ENCODE results near the gene GSAP. TPM values are rescaled to one million over a fixed set of nuclear protein-coding genes. Genes with fewer than 3 reads are reported as not detected.
"Not testable (repeated sequence)": the region's sequence is repeated elsewhere in the genome, so short reads cannot be mapped to it uniquely, and the experiment has no call there.

Gene GSAP
- total RNA-seq, 1 donor from 2014 or later: 13.0 TPM

DNA sequence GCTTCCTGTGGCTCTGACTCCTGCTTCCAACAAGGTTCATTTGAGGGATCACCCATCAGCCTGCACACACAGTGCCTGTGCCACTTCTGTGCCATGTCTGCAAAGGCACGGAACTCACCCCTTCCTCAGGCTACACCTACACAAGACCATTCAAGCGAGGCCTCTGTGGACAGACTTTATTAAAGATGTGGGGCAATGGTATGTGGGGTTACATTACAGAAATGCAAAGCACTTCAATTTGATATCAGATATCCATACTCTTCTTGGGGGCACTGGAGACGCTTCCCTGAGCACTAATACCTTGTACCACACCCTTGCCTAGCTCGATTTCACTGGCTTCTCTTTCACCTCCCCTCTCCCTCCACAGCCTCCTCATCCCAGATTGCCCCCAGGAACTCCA, 132.1 kb downstream of the GSAP start:
- Histone ChIP-seq H3K9me3 (no peaks in the 10 kb centered on the region), H3K27me3 (no peaks in the 10 kb centered on the region), H3K4me1 (peaks cover 10% of the 10 kb centered on the region), H3K36me3 (peaks cover 0 to 4% of the 10 kb centered on the region in 2 donors), H3K27ac (no peak overlapping the region), H3K4me3 (no peak overlapping the region)
- TF ChIP-seq, protein P1, sequence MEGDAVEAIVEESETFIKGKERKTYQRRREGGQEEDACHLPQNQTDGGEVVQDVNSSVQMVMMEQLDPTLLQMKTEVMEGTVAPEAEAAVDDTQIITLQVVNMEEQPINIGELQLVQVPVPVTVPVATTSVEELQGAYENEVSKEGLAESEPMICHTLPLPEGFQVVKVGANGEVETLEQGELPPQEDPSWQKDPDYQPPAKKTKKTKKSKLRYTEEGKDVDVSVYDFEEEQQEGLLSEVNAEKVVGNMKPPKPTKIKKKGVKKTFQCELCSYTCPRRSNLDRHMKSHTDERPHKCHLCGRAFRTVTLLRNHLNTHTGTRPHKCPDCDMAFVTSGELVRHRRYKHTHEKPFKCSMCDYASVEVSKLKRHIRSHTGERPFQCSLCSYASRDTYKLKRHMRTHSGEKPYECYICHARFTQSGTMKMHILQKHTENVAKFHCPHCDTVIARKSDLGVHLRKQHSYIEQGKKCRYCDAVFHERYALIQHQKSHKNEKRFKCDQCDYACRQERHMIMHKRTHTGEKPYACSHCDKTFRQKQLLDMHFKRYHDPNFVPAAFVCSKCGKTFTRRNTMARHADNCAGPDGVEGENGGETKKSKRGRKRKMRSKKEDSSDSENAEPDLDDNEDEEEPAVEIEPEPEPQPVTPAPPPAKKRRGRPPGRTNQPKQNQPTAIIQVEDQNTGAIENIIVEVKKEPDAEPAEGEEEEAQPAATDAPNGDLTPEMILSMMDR (IDR thresholded peaks at IDR 0.05): no peak
- TF ChIP-seq POLR2AphosphoS5 (IDR thresholded peaks at IDR 0.05; ENCODE audit: insufficient read depth in 1 of 2, low read depth in 1 of 2) (no peak), POLR2A (IDR thresholded peaks at IDR 0.05) (no peak)
- no peak for DNase-seq (ENCODE audit: extremely low spot score in 2 of 2)
- intact Hi-C loops (cut with DNase I): no loop called here

DNA sequence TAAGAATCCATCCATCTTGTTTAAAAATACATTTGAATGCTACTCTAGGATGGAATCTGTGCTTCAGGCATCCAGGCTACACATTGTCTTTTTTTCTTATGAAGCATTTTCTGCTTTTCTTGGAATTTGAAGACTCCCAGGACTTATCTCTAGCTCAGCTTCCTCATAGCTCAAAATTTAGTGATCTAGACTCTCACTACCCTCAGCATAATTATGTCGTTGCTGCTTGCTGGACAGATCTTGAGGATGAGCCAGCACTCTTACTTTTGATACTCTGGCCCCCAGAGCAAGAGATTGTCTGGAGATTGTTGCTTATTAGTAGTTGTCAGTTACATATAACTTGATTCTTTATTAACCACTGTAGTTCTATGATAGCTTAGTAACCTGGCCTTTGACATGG, 133.3 kb downstream of the GSAP start:
- TF ChIP-seq, protein P1 (IDR thresholded peaks at IDR 0.05): no peak
- no peak for TF ChIP-seq POLR2AphosphoS5 (IDR thresholded peaks at IDR 0.05; ENCODE audit: insufficient read depth in 1 of 2, low read depth in 1 of 2)
- TF ChIP-seq POLR2A (IDR thresholded peaks at IDR 0.05): no peak
- Histone ChIP-seq H3K4me3 (no peak overlapping the region), H3K27me3 (no peaks in the 10 kb centered on the region), H3K4me1 (peaks cover 10% of the 10 kb centered on the region), H3K36me3 (peaks cover 0 to 3% of the 10 kb centered on the region in 2 donors), H3K9me3 (no peaks in the 10 kb centered on the region), H3K27ac (no peak overlapping the region)
- intact Hi-C loops (cut with DNase I): no loop called here
- DNase-seq (ENCODE audit: extremely low spot score in 2 of 2): no peak

DNA sequence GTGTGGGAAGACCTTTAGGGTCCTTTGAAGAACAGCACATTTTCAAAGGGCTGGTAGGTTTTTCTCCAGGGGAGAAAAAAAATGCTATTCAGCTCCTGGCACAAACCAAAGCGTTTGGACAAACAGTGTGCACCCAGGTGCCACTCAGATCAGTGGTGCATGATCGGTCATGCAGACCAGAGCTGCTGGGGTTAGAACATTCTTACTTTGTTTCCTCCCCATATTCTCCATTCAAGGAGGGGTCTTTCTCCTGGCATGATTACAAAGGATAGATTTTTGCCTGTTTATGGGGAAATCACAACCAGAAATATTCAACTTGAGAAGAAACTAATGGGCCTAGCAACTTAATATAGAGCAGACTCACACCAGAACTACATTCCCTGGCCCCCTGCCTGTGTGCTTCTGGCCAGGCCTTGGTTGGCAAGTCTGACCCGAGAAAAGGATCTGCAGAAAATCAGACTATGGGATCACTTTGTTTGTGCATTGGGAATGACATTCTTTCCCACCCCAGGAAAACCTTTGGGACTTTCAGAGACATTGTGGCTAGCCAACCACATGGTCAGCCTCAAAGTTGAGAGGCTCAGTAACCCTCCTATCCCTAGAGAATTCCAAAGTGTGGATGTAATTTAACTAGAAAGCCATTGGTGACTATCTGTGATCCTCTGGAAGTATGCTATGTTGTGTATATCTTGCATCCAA, 134.2 kb downstream of the GSAP start:
- Histone ChIP-seq H3K9me3 (no peaks in the 10 kb centered on the region), H3K27ac (no peak overlapping the region), H3K4me3 (no peak overlapping the region), H3K27me3 (no peaks in the 10 kb centered on the region), H3K4me1 (peaks cover 7% of the 10 kb centered on the region), H3K36me3 (no peaks in the 10 kb centered on the region)
- intact Hi-C loops (cut with DNase I): no loop called here
- TF ChIP-seq POLR2A (IDR thresholded peaks at IDR 0.05): no peak
- no peak for TF ChIP-seq POLR2AphosphoS5 (IDR thresholded peaks at IDR 0.05; ENCODE audit: insufficient read depth in 1 of 2, low read depth in 1 of 2)
- TF ChIP-seq, protein P1 (IDR thresholded peaks at IDR 0.05): no peak
- no peak for DNase-seq (ENCODE audit: extremely low spot score in 2 of 2)

- no peaks in the 10 kb centered on the region for H3K9me3 ChIP-seq
- no peaks in the 10 kb centered on the region for H3K4me1 ChIP-seq
- no peak overlapping the region for H3K4me3 ChIP-seq
- H3K27ac ChIP-seq: no peak overlapping the region
- TF ChIP-seq, protein P1 (IDR thresholded peaks at IDR 0.05): no peak
- no peak for TF ChIP-seq POLR2A (IDR thresholded peaks at IDR 0.05)
- TF ChIP-seq POLR2AphosphoS5 (IDR thresholded peaks at IDR 0.05; ENCODE audit: insufficient read depth in 1 of 2, low read depth in 1 of 2): no peak
- H3K27me3 ChIP-seq: no peaks in the 10 kb centered on the region
- H3K36me3 ChIP-seq: no peaks in the 10 kb centered on the region
- intact Hi-C loops (cut with DNase I): no loop called here
- DNase-seq (ENCODE audit: extremely low spot score in 2 of 2): no peak
Observed at GRCh38 chr7:77276120-77276519, 140.0 kb downstream of the GSAP start.

DNA sequence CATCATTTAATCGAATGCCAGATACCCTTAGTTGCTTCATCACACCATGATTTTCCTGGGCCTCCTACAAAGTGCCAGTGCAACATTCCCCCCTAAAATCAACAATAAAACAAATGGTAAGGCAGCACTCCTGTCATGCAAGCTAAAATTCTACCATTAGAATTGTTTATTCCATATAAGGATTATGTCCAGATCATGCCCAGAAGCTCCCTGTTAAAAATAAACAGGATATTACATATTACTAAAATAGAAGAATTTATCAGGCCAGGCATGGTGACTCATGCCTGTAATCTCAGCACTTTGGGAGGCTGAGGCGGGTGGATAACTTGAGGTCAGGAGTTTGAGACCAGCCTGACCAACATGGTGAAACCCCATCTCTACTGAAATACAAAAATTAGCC, 140.5 kb downstream of the GSAP start:
- H3K4me1 ChIP-seq; H3K27ac ChIP-seq; H3K36me3 ChIP-seq; H3K9me3 ChIP-seq; H3K4me3 ChIP-seq; intact Hi-C loops (cut with DNase I); DNase-seq (ENCODE audit: extremely low spot score in 2 of 2); H3K27me3 ChIP-seq: not testable (repeated sequence)
